NCI-H226 (cell line): Measurements from ENCODE around the gene HSF5.
A peak's percentile ranks its signal among the peaks of the same experiment; 100 is the strongest.
"Not testable (repeated sequence)": the region's sequence is repeated elsewhere in the genome, so short reads cannot be mapped to it uniquely, and the experiment has no call there.

ENCODE experiments used
- DNase-seq: peaks from one replicate; pipeline ENCODE4 v3.0.0-alpha.2; 2015

HSF5 gene

GRCh38 chr17:58412064-58412703, 76.0 kb downstream of the HSF5 start:
- no peak for DNase-seq

GRCh38 chr17:58411408-58411894, 76.8 kb downstream of the HSF5 start:
- DNase-seq = peak; percentile 50

GRCh38 chr17:58410714-58411407, 77.3 kb downstream of the HSF5 start:
- DNase-seq = no peak

GRCh38 chr17:58409432-58409831, 78.8 kb downstream of the HSF5 start:
- DNase-seq = no peak

- DNase-seq = peak; percentile 39
These were observed 84.9 kb downstream of the HSF5 start for GRCh38 chr17:58403311-58403710.

GRCh38 chr17:58402679-58403078, 85.5 kb downstream of the HSF5 start:
- DNase-seq = peak; percentile 99

- peak; percentile 80 for DNase-seq
These were observed 86.2 kb downstream of the HSF5 start for GRCh38 chr17:58402047-58402446.

- DNase-seq = no peak
These were observed 86.9 kb downstream of the HSF5 start for GRCh38 chr17:58401287-58401686.

GRCh38 chr17:58400826-58401225, 87.4 kb downstream of the HSF5 start:
- no peak for DNase-seq

- no peak for DNase-seq
These were observed 88.2 kb downstream of the HSF5 start for GRCh38 chr17:58399974-58400373.

- DNase-seq = no peak
These were observed 89.5 kb downstream of the HSF5 start for GRCh38 chr17:58398574-58399266.

- DNase-seq = not testable (repeated sequence)
These were observed 90.8 kb downstream of the HSF5 start for GRCh38 chr17:58397421-58397820.

- no peak for DNase-seq
These were observed 92.0 kb downstream of the HSF5 start for GRCh38 chr17:58396173-58396572.

- no peak for DNase-seq
These were observed 93.5 kb downstream of the HSF5 start for GRCh38 chr17:58394534-58395223.

- peak; percentile 80 for DNase-seq
These were observed 96.8 kb downstream of the HSF5 start for GRCh38 chr17:58391302-58391984.

GRCh38 chr17:58390884-58391283, 97.3 kb downstream of the HSF5 start:
- DNase-seq = no peak

GRCh38 chr17:58388302-58389190, 99.7 kb downstream of the HSF5 start:
- DNase-seq = no peak

GRCh38 chr17:58387834-58388233, 100.4 kb downstream of the HSF5 start:
- DNase-seq = no peak

GRCh38 chr17:58386708-58387107, 101.5 kb downstream of the HSF5 start:
- DNase-seq = no peak

- DNase-seq = no peak
These were observed 102.8 kb downstream of the HSF5 start for GRCh38 chr17:58385359-58385899.

GRCh38 chr17:58384897-58385296, 103.3 kb downstream of the HSF5 start:
- no peak for DNase-seq
